ENCODE results near the gene CASP7. TPM values are rescaled to one million over a fixed set of nuclear protein-coding genes. Genes with fewer than 3 reads are reported as not detected.
A peak's percentile ranks its signal among the peaks of the same experiment; 100 is the strongest.
"Not testable (repeated sequence)": the region's sequence is repeated elsewhere in the genome, so short reads cannot be mapped to it uniquely, and the experiment has no call there.

Gene CASP7
- 32.5 and 37.1 TPM in 2 replicates for total RNA-seq (2014; rRNA removed; shearing (Covaris generic))

- peak; percentile 72 for DNase-seq (ENCODE audit: low spot score)
Observed at GRCh38 chr10:113679463-113680189, at the start of gene CASP7. TSS of gene CASP7 (plus strand) at chr10:113679912. CDS start at chr10:113697494, 17,582 bp downstream.

- no peak for DNase-seq (ENCODE audit: low spot score)
Observed at GRCh38 chr10:113630929-113631533, 48.7 kb upstream of the CASP7 start.

DNA sequence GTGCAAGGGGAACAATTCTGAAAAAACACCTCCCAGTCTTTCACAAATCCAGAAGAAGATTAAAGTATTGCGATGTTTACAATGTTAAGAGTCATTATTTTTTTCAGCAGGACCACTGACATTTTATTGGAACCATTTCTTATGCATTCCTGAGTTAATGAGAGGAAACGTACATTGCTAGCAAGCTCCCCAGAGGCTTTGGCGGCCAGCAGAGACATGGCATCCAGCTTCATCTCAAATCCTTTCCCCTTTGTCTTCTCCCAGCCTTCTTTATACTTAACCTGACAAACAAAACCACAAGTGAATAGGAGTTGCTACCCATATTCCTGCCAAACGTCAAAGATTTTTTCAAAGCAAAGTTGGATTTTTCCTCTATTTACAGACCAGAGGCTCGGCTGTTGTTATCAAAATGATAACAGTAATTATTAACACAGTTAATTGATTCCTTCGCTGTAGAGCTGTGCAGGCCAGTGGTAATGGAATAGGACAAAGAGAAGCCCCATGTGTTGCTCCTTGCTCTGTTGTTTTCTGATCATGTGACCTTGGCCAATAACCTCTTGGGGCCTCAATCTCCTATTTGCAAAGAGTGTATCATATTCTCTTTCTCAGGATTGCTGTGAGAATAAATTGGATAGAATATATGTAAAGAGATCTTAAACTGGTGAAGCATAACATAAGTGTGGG is 47.9 kb upstream of the CASP7 start:
- peak; percentile 21 for DNase-seq (ENCODE audit: low spot score)

GRCh38 chr10:113639966-113640365 is 39.7 kb upstream of the CASP7 start:
- no peak for DNase-seq (ENCODE audit: low spot score)

DNA sequence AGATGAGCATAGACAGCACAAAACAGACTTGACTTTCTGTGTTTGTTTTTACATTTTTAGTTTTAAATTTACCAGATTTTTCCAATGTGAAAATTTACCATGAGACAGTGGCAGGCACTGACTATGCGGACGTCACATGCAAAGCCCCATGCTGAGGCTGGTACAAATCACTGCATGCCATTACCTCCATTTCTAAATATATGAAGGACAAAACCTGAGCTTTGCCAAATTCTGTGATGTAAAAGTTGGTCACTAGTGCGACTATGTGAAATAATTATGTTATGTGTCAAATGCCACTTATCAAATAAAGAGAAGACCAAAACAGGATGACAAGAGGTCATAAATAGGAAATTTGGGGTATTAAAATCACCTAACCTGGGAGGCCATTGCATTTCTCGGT is 38.0 kb upstream of the CASP7 start:
- DNase-seq (ENCODE audit: low spot score): no peak

DNA sequence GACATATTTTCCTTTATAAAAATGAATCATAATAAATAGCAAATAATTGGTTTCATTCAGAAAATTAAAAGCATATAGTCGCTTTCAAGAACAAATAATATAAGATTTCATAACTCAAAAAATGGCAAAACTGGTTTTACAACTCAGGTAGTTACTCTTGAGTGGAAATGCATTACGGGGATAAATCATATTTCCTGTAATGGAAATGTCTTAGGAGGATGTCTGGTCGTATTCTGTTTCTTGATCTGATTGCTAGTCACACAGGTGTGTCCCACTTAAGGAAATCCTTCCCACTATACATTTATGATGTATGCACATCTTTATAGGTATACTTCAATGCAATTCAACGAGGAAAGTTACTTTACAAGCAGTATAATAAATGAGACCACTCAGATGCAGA is 36.5 kb upstream of the CASP7 start:
- no peak for DNase-seq (ENCODE audit: low spot score)

- peak; percentile 68 for DNase-seq (ENCODE audit: low spot score)
Observed at GRCh38 chr10:113644185-113645120, 35.3 kb upstream of the CASP7 start.

DNA sequence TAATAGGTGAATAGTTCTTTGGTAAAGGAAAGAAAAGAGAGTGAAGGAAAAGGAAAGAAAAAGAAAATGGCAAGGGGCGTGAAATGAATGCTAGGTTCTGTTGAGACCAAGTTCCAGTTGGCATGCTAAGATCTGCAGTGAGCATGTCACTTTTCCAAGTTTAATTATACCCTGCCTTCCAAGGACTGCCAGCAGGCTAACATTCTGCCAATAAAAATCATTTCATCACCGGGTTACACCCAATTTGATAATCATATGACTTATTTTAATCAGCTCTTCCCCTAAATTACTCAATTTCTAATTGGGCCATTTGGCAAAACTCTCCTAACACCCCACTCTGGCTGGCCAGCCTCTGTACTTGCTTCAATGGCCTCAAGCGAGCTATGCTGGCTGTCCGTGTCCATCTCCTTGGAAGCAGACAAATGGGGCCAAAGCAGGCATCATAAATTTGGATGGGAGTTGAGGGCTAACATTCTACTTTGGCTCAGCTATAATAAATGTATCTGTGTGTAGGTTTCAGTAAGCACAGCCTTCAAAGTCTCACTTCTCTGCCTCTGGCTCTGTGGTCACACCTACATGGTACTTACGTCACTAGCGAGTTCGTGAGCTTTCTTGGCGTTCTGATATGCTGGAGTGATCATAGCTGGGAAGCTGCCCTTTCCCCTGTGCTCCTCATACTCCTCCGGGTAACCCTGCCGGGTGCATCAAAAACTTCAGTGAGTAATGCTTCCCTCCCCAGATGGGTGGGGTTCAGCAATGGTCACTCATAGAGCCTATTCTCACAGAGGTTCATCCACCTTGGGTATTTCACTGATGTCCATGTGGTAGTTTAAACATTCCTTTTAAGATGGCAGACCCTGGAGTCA is 33.1 kb upstream of the CASP7 start:
- no peak for DNase-seq (ENCODE audit: low spot score)

- DNase-seq (ENCODE audit: low spot score): no peak
Observed at GRCh38 chr10:113647812-113648211, 31.9 kb upstream of the CASP7 start.

- no peak for DNase-seq (ENCODE audit: low spot score)
Observed at GRCh38 chr10:113648478-113648877, 31.2 kb upstream of the CASP7 start.

DNA sequence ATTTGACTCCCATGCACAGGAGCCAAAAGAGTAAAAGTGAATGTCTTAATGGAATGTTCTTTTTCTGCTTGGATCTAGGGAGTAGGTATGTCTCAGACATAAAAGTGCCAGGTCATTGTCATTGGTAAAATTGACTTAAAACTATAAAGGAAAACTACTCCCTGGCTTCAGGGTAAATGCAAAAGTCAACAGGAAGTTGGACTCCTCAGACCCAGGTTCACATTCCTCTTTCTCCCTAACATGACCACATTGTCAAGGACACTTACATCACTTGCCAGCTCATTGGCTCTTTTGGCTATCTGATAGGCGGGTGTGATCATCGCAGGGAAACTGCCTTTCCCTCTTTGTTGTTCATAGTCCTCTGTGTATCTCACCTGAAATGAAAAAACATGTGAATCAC is 29.5 kb upstream of the CASP7 start:
- DNase-seq (ENCODE audit: low spot score): peak; percentile 8

GRCh38 chr10:113651021-113651420 is 28.7 kb upstream of the CASP7 start:
- DNase-seq (ENCODE audit: low spot score): no peak

- DNase-seq (ENCODE audit: low spot score): no peak
Observed at GRCh38 chr10:113651898-113652297, 27.8 kb upstream of the CASP7 start.

- not testable (repeated sequence) for DNase-seq (ENCODE audit: low spot score)
Observed at GRCh38 chr10:113652456-113652855, 27.3 kb upstream of the CASP7 start.

- no peak for DNase-seq (ENCODE audit: low spot score)
Observed at GRCh38 chr10:113656896-113657295, 22.8 kb upstream of the CASP7 start.

GRCh38 chr10:113657544-113657943 is 22.2 kb upstream of the CASP7 start:
- DNase-seq (ENCODE audit: low spot score): no peak

DNA sequence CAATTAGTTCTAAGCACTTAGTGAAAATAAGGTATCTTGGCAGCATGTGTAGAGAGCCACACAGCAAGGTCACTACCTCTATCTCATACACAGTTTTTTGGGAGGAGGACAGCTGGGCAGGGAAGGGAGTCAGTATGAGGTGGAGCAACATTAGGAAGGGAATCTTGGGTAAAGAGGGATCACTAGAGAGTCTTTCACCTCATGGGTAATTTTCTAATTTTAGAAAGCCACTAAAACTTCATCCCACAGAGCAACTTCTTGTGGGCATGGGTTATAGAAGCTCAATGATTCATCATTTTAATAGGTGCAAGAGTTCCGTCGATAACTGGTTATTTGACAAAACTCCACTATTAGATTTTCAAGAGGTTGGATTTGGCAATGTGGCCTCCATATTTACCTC is 18.4 kb upstream of the CASP7 start:
- no peak for DNase-seq (ENCODE audit: low spot score)

- peak; percentile 32 for DNase-seq (ENCODE audit: low spot score)
Observed at GRCh38 chr10:113663142-113663541, 16.6 kb upstream of the CASP7 start.

- no peak for DNase-seq (ENCODE audit: low spot score)
Observed at GRCh38 chr10:113663908-113664307, 15.8 kb upstream of the CASP7 start, which contains the start of gene NRAP. TSS of gene NRAP (minus strand) at chr10:113664041. CDS start at chr10:113663882, 159 bp downstream.

DNA sequence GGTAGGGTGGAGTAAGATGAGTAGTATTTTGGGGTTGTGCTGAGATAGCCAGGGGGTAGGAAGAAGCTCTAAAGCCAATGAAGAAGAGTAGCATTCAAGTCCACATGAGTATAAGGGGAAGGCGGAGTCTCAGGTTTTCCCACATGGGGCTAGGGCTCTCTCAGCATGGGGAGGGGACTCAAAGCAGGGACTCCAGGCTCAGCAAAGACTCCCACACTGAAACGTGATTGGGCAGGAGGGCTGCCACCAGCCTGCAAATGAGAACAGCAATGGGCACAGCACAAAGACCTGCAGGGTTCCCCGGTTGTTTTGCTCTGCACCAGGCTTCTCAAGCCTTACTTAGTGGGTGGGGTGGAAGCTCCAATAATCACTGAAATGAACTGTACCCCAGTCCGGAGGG is 14.4 kb upstream of the CASP7 start:
- DNase-seq (ENCODE audit: low spot score): no peak

Measured in A172 (cell line).